Liver (tissue), 3 donors: Measurements from ENCODE around the gene TAP2.

Experiments
- JUND ChIP-seq, 2 donors: IDR thresholded peaks; 2 replicates each; pipeline ENCODE4 v1.6.1; 2016; ENCODE audit warnings: antibody characterized with exemption in 2 of 2
- RAD21 ChIP-seq, 2 donors: IDR thresholded peaks; 2 replicates each; pipeline ENCODE4 v1.6.1; 2016; ENCODE audit warnings: antibody characterized with exemption in 2 of 2, mild to moderate bottlenecking in 2 of 2
- TF ChIP-seq, protein P1 (sequence below): fragments of 150-350 bp; IDR thresholded peaks from 2 replicates; pipeline ENCODE4 v1.5.1; 2017; ENCODE audit warnings: improper control_type of control experiment, low read depth, low read length; ENCODE audit not compliant: missing input control
- TF ChIP-seq, protein P2 (sequence below): IDR thresholded peaks from 2 replicates; pipeline ENCODE4 v1.6.1; 2016; ENCODE audit warnings: antibody characterized with exemption
- donor health status: healthy.
- donor health status: healthy.

DNA sequence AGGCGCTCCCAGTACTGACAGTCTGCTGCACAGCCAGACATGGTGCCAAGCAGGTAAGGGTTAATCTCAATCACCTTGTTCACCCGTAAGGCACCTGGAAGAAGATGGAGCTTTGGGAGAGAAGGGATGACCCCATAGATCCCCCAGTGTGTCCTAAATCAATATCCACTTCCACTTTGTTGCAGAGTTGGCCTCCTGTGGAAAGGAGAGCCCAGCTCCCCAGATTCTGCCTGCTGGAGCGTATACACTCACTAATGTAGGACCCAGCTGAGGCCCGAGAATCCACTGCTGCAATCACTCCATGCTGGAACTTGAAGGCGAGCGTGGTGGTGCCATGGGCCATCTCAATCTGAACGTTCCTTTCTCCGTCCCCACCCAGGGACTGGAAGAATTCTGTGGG, 4.2 kb upstream of the TAP2 start:
- TF ChIP-seq RAD21 (IDR thresholded peaks at IDR 0.05) (no peak), JUND (IDR thresholded peaks at IDR 0.05) (no peak)
- TF ChIP-seq, protein P1, sequence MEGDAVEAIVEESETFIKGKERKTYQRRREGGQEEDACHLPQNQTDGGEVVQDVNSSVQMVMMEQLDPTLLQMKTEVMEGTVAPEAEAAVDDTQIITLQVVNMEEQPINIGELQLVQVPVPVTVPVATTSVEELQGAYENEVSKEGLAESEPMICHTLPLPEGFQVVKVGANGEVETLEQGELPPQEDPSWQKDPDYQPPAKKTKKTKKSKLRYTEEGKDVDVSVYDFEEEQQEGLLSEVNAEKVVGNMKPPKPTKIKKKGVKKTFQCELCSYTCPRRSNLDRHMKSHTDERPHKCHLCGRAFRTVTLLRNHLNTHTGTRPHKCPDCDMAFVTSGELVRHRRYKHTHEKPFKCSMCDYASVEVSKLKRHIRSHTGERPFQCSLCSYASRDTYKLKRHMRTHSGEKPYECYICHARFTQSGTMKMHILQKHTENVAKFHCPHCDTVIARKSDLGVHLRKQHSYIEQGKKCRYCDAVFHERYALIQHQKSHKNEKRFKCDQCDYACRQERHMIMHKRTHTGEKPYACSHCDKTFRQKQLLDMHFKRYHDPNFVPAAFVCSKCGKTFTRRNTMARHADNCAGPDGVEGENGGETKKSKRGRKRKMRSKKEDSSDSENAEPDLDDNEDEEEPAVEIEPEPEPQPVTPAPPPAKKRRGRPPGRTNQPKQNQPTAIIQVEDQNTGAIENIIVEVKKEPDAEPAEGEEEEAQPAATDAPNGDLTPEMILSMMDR: no peak
- TF ChIP-seq, protein P2, sequence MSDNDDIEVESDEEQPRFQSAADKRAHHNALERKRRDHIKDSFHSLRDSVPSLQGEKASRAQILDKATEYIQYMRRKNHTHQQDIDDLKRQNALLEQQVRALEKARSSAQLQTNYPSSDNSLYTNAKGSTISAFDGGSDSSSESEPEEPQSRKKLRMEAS: no peak
